CD4-positive, alpha-beta T cell treated with Interleukin-1 beta for 1 hour (primary cell): Measurements from ENCODE around the gene PDGFRB.

Experiments used
- DNase-seq, 2 donors: peaks; one replicate each; pipeline ENCODE4 v3.0.0-alpha.2; 2020 to 2022

Gene PDGFRB

GRCh38 chr5:150181766-150182545 is 26.3 kb upstream of the PDGFRB start:
- no peak for DNase-seq

DNA sequence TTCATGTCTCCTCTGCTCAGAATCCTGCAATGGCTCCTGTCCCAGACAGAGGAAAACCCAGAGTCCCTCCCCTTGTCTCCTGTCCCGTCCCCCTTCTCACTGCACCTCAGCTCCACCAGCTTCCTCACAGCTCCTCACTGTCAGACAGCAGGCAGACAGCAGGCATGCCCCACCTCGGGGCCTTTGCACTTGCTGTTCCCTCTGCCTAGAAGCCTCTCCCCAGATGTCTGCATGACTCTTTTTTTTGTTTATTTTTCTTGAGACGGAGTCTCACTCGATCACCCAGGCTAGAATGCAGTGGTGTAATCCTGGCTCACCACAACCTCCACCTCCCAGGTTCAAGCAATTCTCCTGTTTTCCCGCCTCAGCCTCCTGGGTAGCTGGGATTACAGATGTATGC is 25.4 kb upstream of the PDGFRB start:
- no peak for DNase-seq

DNA sequence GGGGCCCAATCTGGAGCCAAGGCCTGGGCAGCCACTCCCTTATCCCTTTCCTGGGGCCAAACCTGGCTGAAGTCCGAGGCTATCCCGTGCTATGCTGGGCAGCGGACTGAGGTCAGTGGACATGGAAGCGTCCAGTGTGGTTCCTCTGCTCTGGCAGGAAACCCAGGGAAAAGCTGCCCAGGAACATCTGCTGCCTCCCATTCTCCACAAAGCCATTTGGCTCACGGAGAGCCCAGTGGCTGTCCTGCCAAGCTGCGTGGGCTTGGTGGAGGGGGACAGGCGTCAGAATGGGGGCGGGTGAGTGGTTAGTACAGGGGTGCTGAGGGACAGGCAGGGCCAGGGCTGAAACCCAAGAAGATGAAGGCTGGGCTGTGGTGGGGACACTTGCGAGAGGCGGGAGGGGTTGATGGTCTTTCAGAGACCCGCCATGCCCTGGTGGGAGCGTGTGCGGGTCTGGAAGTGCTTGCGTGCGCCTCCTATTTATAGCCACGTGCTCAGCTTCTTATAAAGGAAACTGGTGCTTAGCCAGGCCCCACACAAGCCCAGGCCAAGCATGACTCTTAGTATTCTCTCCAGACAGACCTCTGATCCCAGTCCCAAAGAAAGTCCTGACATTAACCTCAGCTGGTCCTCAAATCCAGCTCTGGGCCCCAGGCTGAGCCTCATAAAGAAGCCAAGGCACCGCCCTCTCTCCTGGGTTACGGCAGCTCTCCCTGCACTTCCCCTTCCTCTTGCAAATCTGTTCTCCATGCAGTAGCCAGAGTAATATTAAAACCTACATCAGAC is 24.8 kb upstream of the PDGFRB start:
- DNase-seq, result no peak

DNA sequence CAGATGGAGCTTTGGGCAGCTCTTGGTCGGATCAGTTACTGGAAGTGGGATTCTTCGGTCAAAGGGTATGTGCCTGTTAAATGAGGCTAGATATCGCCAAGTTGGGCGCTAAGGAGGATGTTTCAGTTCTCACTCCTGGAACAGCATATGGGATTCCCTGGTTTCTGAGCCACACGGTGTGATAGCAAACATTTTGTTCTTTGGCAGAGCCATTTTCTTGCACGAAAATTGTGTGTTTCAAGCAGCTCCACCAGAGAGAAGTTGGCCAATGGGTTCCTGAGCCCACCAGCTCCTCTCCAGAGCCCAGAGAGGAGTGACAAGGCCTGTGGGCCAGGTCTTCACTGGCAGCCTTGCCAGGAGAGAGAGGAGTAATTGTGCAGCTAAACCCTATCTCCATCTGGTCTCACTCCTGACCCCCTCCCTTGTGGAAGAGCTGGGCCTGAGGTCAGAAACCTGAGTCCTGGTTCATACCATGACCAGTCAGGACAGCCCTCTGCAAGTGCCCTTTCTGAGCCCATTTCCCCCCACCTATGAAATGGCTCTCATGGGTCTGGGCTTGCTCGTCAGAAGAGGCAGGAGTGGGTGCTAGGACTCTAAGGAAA is 23.5 kb upstream of the PDGFRB start:
- DNase-seq, result no peak

DNA sequence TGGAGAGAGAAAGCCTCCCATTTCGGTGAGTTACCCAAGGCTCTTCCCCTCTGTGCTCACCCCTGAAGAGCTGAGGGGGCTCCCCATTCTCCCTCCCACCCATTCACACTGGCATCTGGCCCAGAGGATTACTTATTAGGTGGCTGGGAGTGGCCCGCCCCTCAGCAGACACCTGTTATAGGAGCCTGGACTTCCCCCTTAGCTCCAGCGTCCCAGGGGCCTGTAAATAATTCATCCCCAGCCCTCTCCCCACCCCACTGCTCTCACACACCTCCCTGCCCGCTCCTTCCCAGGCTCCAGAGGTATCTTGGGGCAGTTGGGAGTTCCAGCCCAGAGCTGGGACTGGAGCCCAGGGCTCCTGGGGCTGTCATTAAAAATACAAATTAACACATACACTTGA is 22.6 kb upstream of the PDGFRB start:
- no peak for DNase-seq

GRCh38 chr5:150177721-150178120 is 22.1 kb upstream of the PDGFRB start:
- DNase-seq, result no peak

DNA sequence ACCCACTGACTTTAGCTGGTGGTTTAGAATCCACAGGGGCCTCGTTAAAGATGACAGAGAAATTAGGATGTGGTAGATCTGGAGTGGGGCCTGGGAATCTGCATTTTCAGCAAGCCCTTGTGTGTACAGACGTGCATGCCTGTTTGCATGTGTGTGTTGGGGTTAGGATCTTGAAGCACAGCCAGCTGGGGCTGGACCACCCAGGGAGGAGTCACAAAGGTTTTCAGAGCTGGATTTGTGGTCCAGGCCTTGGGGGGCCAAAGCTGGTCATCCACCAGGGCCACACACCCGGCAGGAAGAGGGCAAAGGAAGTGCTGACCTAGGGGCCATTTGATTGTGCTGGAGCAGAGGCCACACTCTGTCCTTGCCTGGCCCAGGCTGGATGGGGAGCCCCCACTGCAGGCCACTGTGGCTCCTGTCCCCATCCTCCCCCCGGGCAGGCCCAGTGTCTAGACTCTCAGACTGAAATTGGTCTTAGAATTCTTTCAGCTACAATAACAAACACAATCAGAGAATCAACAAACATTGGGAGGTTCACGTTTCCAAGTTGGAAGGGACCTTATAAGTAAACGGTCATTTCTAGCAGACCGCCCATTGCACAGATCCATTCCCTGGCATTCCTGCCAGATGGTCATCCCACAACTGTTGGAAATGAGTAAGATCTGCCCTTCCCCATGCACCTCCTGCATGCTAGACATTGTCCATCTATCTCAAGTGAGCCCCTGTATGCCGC is 21.3 kb upstream of the PDGFRB start:
- no peak for DNase-seq

- DNase-seq, result no peak
Measured at GRCh38 chr5:150175536-150175935, 19.9 kb upstream of the PDGFRB start.

DNA sequence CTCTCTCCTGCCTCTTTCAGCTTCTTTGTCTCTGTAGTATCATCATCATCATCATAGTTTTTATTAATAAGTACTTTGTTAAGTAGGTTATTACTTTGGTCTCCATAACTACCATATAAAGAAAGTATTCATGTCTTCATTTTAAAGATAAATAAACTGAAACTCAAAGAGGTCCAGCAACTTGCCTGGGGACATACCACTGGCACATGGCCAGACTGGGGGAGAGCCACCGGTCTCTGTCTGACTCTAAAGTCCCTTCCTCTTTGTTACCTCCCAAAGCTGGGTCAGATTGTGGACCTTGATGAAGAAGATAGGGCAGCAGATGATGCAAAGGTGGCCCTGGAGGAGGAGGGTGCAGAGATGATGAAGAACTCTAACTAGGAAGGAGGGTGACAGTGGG is 19.4 kb upstream of the PDGFRB start:
- no peak for DNase-seq

GRCh38 chr5:150174285-150174684 is 18.6 kb upstream of the PDGFRB start:
- DNase-seq, result no peak

DNA sequence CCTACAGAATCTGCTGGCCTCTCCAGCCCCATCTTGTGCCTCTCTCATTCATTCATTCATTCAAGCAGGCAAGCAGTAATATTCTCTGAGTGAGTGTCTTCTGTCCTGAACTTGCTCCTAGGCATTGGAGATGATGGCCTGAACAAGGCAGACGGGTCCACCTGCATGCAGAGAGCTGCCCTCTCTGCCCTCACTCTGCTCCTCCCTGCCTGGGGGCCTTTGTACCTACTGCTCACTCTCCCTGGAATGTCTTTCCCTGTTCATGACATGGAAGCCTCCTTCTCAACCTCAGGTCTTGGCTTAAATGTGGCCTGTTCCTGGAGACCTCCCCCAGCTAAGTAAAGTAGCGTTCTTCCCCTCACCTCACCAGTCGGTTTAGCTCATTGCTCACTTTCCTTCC is 17.5 kb upstream of the PDGFRB start:
- DNase-seq, result no peak

GRCh38 chr5:150172556-150172955 is 16.9 kb upstream of the PDGFRB start:
- no peak for DNase-seq

GRCh38 chr5:150172145-150172544 is 16.5 kb upstream of the PDGFRB start:
- DNase-seq, result no peak

DNA sequence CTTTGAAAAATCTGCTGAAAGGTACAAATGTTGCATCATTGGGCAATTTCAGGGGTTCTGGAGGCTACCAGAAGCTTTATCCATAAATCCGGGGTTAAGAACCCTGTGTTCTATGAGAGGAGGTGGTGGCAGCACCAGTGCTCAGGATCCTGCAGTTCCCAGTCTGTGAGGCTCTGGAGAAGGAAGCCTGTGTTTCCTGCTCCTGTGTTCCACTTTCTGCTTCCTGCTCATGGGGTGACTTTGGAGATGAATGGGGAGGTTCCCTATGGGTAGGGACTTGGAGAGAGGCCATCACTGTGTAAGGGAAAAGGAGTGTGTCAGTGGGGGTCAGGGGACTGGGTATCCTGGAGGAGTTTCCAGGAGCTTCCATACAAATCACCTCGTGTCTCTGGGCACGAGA is 13.2 kb upstream of the PDGFRB start:
- DNase-seq, result no peak

GRCh38 chr5:150167908-150168307 is 12.3 kb upstream of the PDGFRB start:
- no peak for DNase-seq

DNA sequence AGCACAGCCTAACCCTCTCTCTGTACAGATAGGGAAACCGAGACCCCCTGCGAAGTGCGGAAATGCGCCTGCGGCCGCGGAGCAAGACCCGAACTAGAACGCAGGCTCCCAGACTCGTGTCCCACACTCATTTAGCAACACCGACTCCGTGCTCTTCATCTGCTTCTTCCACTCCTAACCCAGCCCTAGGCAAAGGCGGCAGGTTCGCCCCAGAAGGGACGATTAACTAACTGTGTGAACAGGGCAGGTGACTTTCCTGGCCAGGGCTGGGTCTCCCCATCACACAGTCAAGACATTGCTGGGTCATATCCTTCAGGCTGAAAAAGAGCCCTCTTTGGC is 11.8 kb upstream of the PDGFRB start:
- no peak for DNase-seq

- DNase-seq, result no peak
Measured at GRCh38 chr5:150166650-150167511, 11.2 kb upstream of the PDGFRB start, which contains the start of gene CDX1. Gene CDX1 (plus strand): TSS chr5:150166778. CDS start chr5:150166877, 99 bp downstream.

DNA sequence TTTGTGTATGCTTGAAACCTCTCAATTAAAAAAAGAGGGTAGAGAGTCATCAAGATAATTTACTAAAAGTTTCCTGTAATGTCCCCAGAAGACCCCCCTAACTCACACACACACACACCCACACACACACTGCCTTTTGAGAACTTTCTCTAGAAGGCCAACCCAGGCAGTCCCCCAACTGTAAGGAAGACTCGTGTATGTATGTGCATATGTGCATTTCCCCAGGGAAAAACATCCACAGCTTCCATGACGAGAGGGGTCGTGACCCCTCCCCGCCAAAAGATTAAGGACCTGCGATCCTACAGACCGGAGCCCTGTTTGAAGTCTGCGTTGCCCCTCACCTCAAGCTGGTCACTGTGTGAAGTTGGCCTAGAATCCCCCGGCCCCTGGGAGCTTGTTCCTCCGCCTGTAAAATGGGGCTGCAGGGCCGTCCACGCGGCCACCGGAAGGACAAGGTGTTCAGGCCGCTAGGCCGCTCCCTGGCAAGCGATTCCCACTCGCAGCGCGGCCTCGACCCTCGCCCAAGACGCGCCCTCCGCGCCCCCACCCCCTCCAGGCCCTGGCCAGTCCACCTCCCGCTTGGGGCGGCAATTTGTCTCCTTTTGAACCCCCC is 10.5 kb upstream of the PDGFRB start:
- DNase-seq, result no peak

GRCh38 chr5:150164211-150164980 is 8.8 kb upstream of the PDGFRB start:
- no peak for DNase-seq

DNA sequence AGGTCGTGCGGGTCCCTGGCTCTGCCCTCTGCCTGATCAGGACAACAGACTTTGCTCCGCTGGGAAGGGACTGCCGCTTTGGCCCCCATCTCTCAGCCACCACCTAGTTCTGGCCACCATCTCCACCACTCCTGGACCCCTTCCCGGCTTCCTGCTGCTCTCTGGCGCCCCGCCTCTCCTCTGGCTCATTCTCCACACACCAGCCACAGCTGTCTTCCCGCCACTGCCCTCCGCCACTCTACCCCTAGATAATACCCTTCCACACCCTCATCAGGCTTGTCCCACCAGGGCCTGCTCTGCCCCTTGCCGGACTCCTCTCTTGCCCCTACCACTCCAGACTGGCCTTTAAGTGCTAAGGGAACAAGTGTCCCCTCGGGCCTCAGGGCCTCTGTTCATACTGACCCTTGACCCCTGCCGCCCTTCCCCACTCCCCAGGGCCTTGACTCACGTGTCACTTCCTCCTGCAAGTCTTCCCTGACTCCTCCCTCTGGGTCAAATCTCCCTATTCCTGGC is 8.0 kb upstream of the PDGFRB start:
- no peak for DNase-seq

DNA sequence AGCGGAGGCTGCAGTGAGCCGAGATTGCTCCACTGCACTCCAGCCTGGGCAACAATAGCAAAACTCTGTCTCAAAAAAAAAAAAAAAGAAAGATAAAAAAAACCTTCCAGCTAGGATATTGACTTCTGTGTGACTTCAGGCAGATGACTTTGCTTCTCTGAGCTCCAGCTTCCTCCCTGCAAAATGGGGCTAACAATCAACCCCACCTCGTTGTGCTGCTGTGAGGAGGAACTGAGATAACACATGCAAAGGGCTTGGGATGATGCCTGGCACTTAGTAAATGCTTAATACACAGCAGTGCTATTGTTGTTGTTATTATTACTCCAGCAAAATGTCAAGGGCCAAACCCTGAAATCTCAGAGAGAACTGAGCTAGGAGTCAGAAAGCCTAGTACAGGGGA is 7.4 kb upstream of the PDGFRB start:
- DNase-seq, result no peak
